Measurements from ENCODE around the gene ZNF516.

ZNF516 gene

DNA sequence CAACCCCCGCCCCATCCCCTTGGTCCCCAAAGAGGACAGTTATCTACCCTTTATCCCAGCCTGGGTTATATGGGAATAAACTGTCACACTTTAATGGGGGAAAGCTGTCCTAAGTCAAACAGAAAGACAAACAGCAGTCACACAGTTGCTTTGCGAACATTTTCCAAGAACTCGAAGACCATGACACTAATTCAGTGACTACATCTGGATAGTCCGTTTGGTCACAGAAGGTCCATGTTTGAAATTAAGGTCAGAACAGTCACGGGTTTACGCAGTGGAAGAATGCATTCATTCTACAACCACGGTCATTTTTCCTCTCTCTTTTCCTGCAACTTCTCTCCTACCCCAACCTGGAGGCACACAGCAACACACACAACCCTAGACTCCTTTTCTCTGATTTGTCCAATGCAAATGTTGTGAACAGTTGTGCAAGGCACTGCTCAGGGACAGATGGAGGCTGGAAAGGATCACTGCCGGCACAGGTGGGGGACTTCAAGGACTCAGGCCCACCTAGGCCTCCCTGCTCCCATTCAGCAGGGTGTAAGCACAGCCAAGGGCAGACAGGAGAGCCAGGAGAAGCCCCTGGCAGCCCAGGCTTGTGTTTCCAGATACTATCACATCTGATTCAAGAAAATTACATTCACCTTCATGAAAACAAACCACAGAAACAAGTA lies 39.9 kb downstream of the ZNF516 start:
- DNase-seq: no peak

DNA sequence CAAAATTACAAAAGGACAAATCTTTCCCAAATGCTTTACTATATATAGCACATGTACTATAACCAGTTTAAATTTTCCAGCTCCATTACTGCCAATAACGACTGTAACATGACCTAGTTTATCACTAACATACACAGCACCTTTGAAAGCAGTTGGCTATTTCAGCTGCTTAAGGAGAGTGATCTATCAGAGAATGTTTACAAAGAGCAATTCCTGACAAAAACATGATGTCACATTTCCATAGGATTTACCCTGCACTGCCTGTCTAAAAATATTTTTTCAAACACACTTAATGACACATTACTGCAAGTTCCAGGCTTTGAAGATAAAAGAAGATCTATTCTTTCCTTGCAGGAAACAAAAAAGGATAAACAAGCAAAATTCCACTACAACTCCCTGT lies 40.6 kb downstream of the ZNF516 start:
- no peak for DNase-seq

DNA sequence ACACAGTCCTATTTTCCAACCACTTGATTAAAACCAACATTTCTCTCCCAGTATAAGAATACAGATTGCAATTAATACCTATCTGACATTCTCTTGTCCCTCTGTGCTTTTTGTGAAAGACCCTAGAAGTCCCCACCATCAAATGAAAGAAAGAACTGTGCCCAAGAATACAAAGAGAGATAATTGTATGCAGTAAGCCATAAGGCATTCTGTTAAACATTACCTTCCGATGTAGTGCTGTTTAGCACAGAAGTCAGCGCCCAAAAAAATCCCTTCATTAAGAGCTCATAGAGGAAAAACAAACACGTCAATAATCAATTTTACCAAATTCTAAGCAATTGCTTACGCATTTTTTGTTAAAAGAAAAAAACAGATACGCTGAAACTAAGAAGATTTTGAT lies 41.1 kb downstream of the ZNF516 start:
- DNase-seq: no peak

DNA sequence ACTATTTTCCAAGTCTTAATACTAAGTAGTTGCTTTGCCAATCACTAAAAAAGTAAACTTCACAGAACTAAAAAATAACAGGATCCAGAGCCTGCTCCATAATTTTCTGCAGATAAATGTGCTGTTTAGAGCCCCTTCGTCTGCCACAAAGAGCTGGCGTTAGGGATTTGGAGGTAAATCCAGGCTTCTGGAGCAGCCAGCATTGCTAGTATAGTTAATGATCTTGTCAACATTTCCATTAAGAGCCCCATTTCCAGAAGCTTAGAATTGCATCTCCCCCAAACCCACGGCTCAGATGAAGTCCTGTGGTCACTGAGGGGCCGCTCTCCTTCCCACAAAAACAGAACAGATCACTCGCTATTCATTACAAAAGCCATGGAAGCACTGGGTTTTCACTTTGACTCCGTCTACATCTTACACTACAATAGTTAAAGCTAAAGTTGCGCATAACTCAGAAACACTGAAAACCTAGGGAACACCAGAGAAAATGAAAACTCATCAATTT lies 41.9 kb downstream of the ZNF516 start:
- no peak for DNase-seq

DNA sequence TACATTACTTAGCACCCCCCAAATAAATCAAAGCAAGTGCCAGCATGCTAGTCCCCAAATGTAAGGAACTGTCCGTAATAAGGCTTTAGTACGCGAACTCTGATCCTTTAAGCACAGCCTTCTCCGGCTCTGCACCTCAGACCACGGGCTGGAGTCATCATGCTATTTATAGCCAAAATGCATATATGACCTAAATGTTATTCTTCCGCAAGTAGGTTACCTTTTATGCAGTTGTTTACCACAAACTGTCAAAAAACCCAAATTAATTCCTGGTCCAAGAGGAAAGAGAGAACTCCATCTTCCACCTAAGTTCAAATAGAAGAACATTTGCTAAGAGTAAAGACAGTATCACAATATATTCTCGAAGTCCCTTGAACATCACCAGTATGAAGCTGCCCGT lies 42.7 kb downstream of the ZNF516 start:
- peak; percentile 47 for DNase-seq

DNA sequence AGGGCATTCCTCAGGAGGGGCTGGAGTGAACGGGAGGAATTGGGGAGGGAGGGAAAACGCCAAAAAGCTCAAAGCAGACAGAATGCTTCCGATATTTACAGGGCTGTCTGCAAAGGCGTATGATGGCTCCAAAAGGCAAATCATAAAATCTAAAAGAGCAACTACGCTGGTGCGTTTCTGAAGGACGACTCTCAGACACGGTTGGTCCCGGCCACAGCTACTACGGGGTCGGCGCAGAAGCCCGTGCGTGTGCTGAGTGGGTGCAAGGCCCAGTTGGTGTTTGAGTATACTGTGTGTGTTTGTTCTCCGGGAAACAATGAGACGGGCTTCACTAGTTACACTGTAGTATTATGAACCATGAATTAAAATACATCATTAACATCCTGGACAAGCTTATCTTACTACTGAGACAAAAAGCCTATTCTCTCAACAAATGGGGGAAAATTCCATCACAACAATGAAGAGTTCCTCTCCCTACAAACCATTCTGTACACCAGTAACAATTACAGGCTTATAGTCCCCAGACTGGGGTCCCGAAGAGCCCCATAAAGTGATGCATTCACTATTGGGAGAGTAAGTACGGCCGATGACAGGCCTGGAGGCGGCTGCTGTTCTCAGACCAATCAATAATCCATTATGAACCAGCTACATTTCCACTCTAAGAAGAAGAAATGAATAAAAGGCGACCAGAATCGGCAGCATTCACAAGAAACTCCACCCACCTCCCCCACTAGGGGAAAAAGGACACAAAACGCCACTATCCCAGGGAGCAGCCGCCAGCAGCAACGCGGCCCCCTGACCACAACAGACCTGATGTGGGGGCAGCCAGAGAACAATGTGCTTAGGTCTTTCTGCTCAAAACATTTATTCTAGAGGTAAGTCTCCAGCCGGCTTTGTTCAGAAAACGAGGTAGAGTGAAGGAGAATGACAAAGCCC lies 43.4 kb downstream of the ZNF516 start:
- peak; percentile 59 for DNase-seq

DNA sequence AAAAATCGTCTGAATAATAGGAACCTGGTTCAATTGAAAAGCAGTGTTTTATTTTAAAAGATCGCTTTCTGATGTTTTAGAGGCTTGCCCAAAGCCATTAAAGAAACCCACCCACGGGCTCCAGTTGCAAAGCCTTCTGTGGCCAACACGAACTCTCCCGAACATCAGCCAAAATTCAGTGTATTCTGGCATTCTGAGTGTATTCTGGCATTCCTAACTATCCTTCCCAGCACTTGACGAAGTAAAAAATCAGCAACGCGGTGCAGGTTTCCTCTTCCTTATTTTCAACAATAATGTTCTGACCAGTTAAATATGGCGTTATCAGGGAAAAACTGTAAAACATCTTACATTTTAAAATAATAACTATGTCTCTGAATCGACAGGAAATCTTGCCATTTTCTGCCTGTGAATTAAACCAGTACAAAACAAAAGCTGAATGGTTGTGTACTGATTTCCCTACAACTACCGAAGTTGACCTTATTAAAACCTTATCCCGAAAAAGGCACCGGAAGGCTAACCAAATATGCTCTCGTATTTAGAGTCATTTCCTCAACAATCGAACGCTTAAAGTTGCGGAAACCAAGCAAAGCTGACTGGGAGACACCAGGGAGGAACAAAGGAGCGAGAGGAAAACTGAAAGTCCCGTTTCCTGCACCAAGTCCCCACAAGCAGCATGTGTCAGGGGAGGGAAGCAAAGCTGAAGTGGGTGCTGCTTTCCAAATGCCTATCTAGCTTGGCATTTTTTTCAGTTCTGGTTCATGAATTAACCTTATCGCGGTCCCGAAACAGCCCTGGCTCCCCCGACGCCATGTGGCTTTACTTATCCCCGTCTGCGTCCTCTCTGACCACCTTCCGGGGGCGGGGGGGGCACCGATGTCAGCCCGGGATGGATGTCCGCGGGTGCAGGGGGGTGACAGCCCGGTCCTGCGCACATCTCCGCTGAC lies 44.3 kb downstream of the ZNF516 start:
- DNase-seq: peak; percentile 77

DNA sequence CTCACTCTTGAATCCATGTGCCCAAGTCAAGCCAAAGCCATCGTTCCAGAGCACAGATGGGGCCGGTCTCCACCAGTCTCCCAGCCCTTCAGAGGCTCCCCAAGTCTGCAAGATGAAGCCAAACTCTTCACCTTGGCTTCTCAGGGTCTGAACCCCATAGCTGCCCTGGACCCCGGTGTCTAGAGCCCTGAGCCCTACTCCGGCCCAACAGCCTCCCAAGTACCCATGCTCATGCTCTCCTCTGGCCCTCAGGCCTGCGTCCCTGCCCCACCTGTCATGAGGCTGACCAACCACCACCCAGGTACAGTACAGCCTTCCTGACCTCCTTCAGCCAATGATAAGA lies 46.0 kb downstream of the ZNF516 start:
- no peak for DNase-seq

DNA sequence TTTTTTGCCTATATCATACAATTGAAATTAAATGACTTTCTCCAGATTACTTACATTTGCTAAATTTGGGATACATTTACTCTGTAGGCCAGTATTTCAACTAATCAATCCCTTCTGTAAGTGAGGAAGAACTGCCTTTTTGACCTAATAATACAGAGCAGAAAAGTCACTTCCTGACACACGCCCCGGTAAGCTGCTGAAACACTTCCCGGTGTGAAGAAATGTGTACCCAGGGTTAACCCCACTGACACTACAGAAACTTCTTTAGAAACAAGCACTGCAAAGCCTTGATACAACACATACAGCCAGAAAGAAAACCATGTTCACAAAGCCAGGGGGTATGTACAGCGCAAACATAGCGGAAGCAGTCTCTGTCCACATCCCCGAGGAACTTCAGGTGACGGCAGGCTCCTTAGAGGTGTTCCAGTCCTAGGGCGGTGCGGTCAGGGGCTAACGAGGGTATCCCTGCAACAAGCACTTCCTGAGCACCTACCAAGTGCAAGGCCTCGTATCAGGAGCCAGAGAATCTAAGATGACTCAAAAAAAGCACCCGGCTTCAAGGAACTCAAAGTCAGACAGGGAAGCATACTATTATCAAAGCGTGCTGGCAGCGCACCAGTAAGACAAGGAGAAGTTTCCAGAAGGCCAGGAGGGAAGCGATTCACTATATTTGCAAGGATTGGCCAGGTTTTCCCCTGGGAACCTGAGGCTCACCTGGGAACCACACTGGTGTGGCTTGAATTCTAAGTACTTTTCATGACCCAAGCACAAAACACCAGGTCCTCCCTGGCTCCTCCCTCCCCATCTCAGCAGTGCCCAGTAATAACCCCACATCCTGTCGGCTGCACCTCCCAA lies 46.6 kb downstream of the ZNF516 start:
- no peak for DNase-seq

DNA sequence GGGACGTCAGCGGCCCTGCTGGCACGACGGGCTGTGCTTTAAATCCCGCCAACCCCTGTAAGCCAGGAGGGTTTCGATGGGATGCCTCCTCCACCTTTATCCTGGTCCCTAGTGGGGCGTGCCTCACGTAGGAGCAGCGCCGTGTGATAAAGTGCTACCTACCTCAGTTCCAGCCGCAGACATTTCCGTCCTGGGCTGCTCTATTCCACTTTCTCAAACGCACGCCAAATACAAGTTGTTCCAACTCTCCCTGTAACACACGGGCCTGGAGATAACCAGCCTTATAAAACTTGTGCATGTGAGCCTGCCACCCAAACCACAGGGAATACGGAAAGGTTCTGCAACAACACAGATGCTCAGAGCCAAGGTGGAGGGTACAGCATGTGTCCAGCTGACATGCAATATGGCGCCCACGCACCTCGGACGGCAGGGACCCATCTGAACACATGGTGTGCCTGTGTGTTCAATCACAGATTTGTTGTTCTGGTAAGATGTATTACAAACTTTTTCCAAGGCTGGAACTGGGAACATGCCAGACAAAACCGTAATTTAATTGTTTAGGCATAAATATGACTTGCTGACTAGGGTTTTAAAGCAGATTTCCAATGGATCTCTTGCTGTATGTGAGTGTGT lies 47.7 kb downstream of the ZNF516 start:
- DNase-seq: no peak

DNA sequence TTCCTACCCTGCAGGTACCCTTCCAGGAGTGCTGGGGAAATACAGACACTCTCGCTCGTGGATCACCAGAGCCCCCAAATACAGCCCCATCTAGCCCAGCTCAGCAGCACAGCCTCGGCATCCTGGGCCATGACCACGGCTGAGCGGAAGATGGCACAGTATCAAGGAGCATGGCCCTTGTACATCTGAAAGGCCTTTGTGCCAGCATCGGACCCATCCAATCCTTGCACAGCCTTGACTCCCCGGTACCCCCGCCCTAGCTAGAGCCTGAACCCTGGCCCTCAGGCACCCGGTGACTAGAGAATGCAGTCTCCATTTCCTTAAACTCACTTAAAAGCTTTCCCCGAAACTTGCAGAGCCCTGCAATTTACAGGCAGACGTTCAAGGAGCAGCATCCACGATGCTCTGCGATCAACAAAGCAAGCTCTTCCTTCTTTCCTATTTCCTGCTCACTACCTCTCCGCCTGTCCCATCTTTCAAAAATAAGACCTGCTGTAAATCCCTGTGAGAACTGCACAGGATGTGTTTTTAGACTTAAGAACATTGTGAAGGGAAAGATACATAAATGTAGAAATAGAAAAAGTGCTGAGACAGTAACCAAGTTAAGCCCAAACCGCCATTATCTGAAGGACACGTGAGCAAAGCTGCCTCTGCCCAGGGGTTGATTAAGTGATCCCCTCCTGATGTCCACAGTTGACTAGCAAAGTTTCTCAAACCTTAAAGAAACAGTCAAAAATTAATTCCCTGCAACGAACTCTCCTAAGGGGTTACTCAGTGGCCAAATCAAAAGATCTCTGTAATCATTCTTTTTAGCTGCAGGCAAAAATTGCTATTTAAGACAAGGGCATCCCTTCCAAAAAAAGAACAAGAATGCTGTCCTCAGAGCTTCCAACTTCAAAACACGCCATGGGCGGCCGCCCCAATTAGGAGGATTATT lies 48.5 kb downstream of the ZNF516 start:
- no peak for DNase-seq

DNA sequence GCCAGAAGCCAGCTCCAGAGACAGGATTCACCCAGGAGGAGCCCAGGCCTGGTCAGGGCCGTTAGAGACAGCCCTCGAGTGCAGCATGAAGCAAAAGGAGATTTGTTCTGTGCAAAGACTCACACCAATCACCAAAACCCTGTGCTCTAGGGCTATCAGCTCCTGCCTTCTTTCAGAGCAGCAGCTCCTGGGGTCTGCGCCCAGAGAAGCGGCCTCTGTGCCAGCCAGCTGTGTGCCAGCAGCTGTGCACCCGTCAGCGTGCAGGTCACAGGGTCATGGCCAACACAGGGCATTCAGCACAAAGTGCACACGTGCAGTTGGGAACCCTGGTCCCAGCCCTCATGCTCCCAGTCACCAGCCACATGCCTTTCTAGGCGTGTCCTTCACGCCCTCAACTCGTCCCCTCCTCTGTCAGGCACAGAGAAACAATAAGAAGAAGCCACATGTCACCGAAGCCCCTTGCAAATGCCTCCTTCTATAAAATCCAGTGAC lies 49.3 kb downstream of the ZNF516 start:
- no peak for DNase-seq

DNA sequence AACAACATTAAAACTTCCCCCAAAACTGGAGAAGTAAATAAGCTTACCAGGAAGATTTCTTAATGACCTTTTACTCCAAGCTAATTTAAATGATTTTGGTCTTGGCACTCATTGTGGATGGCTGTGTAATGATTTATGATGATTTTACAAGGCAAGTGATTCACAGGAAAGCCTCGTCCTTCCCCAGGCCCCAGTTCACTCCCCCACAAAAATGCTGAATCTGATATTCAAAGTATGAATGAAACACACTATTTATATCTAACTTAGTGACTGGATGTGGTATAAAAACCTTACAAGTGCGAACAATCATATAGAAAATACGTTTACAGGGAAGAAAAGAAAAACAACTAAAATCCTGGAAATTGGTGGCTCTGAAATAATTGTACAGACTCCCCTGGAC lies 49.8 kb downstream of the ZNF516 start:
- no peak for DNase-seq

DNA sequence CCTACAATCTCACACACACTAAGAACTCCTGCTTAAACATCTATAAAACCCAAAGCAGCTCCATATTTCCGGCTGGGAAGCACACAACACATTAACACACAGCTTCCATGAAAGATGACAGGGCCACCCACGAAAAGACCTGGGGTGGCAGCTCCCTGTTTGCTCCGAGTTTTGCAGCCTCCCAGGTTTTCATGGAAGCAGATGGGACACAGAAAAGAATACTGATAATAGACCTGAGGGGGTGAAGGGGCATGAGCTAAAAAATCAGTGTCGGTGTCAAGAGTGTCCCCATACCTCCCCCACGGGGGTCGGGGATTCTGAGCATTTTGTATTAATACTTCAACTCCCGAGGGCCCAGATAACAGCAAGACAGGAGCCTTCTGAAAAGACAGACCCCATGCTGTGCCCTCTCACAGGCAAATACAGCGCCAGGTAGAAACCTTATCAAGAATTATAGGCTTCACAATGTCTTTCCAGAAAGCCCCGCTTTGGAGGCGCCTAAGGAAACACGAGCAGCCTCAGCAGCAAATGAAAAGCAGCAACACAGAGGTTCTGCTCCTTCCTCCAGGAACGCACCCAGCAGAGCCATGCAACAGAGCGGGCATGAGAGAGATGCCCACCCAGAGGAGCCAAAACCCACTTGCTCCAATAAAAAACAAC lies 50.5 kb downstream of the ZNF516 start:
- no peak for DNase-seq

DNA sequence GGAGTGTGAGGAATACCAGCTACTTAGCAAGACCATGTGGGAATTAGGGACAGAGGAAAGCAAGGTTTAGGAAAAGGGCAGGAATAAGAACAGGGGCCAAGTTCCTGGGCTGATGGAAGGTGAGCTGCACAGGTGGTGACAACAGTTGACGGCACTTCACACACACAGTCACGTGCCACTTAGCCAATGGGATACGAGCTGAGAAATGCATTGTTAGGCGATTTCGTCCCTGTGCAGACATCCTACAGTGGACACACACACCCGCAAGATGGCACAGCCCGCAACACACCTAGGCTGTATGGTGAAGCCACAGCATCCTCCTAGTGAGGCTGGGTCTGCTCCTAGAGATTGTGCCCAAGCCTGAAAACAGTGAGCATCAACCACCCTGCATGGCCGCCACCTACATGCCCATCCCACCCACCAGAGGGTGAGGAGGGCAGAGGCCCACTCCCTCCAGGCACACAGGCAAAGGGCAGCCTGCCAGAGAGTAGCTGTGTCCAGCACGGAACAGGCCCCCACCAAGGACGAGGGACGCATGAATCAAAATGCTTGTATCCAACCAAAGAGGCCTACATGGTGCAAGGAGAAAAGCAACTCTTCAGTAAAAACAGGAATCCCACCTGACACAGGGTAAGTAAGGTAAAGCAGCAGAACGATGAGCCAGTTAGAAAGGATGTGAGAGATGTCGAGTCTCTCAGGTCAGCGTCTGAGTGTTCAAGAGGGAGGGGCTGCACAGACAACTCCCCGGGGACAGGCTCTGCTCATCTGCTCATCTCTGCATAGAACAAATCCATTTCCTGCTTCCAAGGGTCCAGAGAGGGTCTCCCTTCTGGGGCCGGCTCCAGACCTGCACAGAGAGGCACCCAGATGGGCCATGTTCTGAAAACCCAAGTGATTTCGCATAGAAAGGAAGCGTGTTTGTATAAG lies 51.3 kb downstream of the ZNF516 start:
- DNase-seq: no peak

DNA sequence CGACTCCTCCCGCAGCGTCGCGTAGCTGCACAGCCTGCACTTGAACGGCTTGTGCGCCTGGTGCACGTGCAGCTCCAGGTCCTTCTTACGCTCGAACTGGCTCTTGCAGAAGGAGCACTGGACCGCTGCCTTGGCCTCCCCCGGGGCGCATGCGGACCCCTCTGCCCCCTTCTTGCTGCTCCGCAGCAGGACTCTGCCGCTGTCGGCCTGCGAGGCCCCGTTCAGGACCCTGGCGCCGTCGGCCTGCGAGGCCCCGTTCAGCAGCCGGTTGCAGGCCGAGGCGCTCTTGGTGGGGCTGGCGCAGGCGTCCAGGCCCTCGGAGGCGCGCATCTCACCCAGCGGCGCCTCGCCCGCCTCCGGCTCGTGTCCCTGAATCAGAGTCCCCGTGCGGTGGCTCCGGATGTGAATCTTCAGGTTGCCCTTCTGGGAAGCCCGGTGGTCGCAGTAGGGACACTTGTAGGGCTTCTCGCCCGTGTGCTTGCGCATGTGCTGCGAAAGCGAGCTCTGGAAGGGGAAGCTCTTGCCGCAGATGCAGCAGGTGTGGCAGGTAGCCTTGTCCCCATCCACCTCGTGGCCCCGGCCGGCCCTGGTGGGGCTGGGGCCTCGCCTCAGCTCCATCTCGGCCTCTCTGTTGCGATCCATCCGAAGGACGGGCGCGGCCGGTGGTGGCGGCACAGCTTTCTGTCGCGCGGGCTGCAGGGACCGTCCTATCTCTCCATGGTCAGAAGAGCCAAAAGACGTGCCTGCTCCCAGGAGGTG lies 52.5 kb downstream of the ZNF516 start:
- no peak for DNase-seq

Measured in right kidney (tissue), 1 donor.